Activated CD4-positive, alpha-beta memory T cell treated with anti-CD3 and anti-CD28 coated beads for 36 hours (primary cell): ENCODE data around the gene NDUFC1. TPM values are rescaled to one million over a fixed set of nuclear protein-coding genes. Genes with fewer than 3 reads are reported as not detected.

Experiments
- CTCF ChIA-PET: fragments of 350-600 bp; sonication (Branson Sonifier 250); formaldehyde crosslinking; loops from one replicate; lab custom pipeline; 2021; ENCODE audit warnings: antibody characterized with exemption, inconsistent platforms; lab: Charles Lee
- POLR2A ChIA-PET: fragments of 350-600 bp; sonication (Branson Sonifier 250); formaldehyde crosslinking; loops from one replicate; lab custom pipeline; 2021; ENCODE audit warnings: antibody characterized with exemption; lab: Charles Lee
- DNase-seq: peaks from one replicate; pipeline ENCODE4 v3.0.0-alpha.2; 2020
- H3K27ac Mint-ChIP-seq: one replicate; pipeline ENCODE4 v1.8.0; 2021; ENCODE audit warnings: mixed read lengths
- H3K27me3 Mint-ChIP-seq: one replicate; pipeline ENCODE4 v1.8.0; 2021; ENCODE audit warnings: mixed read lengths
- H3K36me3 Mint-ChIP-seq: one replicate; pipeline ENCODE4 v1.8.0; 2021; ENCODE audit warnings: mixed read lengths
- H3K4me1 Mint-ChIP-seq: one replicate; pipeline ENCODE4 v1.8.0; 2021; ENCODE audit warnings: low read depth, mixed read lengths
- H3K4me3 Mint-ChIP-seq: one replicate; pipeline ENCODE4 v1.8.0; 2021; ENCODE audit warnings: mild to moderate bottlenecking, mixed read lengths
- H3K9me3 Mint-ChIP-seq: one replicate; pipeline ENCODE4 v1.8.0; 2021; ENCODE audit warnings: mixed read lengths
- intact Hi-C: fragments of 100-400 bp; cut with micrococcal nuclease; formaldehyde crosslinking; loops from one replicate; pipeline ENCODE4 v1.15.1; 2023
- total RNA-seq, 2 experiments: library from RNA; stranded (reverse); gene quantifications; one replicate each; pipeline ENCODE4 v1.2.3, GENCODE V29; 2021

The NDUFC1 gene
- total RNA-seq, 2 experiments from 2014 or later = 51.2 to 52.4 TPM

GRCh38 chr4:139295942-139296299, 6.4 kb downstream of the NDUFC1 start:
- Mint-ChIP-seq H3K36me3 (peaks cover 21% of the 10 kb centered on the region), H3K27ac (peak overlapping the region; percentile 94), H3K4me1 (peaks cover 32% of the 10 kb centered on the region), H3K27me3 (no peaks in the 10 kb centered on the region), H3K4me3 (peak overlapping the region; percentile 93), H3K9me3 (no peaks in the 10 kb centered on the region)
- ChIA-PET POLR2A (interaction anchor here (1.4 to 3.4 kb wide), 4 partner anchors 9 to 265 kb away, joined by 3 to 15 read pairs (median 8); partner anchors contain the start of gene ELF2), CTCF (interaction anchor here (0.7 to 3.5 kb wide), 43 partner anchors 8 to 277 kb away, joined by 3 to 40 read pairs (median 4); partner anchors contain the start of gene MGARP)
- intact Hi-C loops = loop anchor here (1.0 to 2.0 kb wide), 7 partner anchors 17 to 266 kb away; no protein-coding TSS in a partner anchor
- no peak for DNase-seq

GRCh38 chr4:139295206-139295941, 6.9 kb downstream of the NDUFC1 start:
- Mint-ChIP-seq H3K9me3 (no peaks in the 10 kb centered on the region), H3K27ac (peak overlapping the region; percentile 94), H3K4me1 (peaks cover 29% of the 10 kb centered on the region), H3K4me3 (peak overlapping the region; percentile 93), H3K27me3 (no peaks in the 10 kb centered on the region), H3K36me3 (peaks cover 21% of the 10 kb centered on the region)
- DNase-seq = peak; percentile 97
- CTCF ChIA-PET = interaction anchor here (0.6 to 3.5 kb wide), 46 partner anchors 9 to 276 kb away, joined by 3 to 40 read pairs (median 4); partner anchors contain the start of gene MGARP
- intact Hi-C loops = loop anchor here (1.0 to 2.0 kb wide), 7 partner anchors 17 to 265 kb away; no protein-coding TSS in a partner anchor
- POLR2A ChIA-PET = interaction anchor here (1.4 to 3.4 kb wide), 4 partner anchors 10 to 265 kb away, joined by 3 to 15 read pairs (median 8); partner anchors contain the start of gene ELF2

DNA sequence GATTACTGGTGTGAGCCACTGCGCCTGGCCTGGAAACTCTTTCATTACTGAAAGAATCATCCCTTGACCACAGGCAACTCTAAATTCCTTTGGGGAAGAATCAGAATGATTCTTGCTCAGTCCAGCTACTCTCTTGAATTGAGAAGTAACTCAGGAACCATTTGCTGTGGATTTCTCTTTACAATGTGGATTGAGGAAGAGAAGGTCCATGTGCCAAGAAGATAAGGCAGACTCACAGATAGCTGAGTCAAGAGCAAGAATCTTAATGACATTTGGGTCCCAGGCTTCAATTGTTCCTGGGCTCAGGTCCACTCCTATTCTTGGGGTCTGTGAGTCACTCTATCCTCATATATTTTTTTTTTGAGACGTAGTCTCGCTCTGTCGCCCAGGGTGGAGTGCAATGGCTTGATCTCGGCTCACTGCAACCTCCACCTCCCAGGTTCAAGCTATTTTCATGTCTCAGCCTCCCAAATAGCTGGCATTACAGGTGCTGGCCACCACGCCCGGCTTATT, 16.0 kb downstream of the NDUFC1 start:
- Mint-ChIP-seq H3K27ac (no peak overlapping the region), H3K27me3 (peaks cover under 1% of the 10 kb centered on the region), H3K9me3 (peaks cover 14% of the 10 kb centered on the region), H3K4me1 (peaks cover 2% of the 10 kb centered on the region), H3K36me3 (peaks cover 21% of the 10 kb centered on the region), H3K4me3 (no peak overlapping the region)
- intact Hi-C loops = no loop called here
- no peak for DNase-seq
- CTCF ChIA-PET = interaction anchor here (1.3 kb wide), 1 partner anchor 9 kb away, joined by 6 read pairs; no protein-coding TSS in a partner anchor
- POLR2A ChIA-PET = no interaction called here

DNA sequence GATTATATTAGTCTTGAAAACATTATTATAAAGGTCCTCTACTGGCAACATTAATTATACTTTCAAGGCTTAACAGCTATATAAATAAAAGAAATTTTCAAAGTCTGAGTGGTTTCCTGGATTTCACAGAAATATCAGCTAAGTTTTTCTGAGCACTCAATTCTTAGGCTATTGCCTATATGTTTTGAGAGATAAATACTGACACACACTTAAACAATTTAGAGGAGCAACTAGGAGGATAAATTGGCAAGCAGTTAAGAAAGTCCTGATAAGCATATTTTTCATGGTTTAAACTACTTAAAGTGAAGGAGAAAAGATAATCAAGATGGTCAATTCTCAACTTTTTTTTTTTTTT, 19.6 kb downstream of the NDUFC1 start:
- Mint-ChIP-seq H3K36me3 (peaks cover 10% of the 10 kb centered on the region), H3K4me3 (no peak overlapping the region), H3K27me3 (peaks cover 28% of the 10 kb centered on the region), H3K4me1 (peaks cover 13% of the 10 kb centered on the region), H3K27ac (no peak overlapping the region), H3K9me3 (peaks cover 14% of the 10 kb centered on the region)
- intact Hi-C loops = no loop called here
- DNase-seq = no peak
- CTCF ChIA-PET = interaction anchor here (1.9 kb wide), 1 partner anchor 13 kb away, joined by 10 read pairs; no protein-coding TSS in a partner anchor
- POLR2A ChIA-PET = no interaction called here

GRCh38 chr4:139282065-139282720, 20.1 kb downstream of the NDUFC1 start:
- Mint-ChIP-seq H3K27me3 (peaks cover 30% of the 10 kb centered on the region), H3K4me3 (no peak overlapping the region), H3K4me1 (peaks cover 13% of the 10 kb centered on the region), H3K27ac (no peak overlapping the region), H3K36me3 (peaks cover 10% of the 10 kb centered on the region), H3K9me3 (peaks cover 14% of the 10 kb centered on the region)
- ChIA-PET POLR2A (no interaction called here), CTCF (interaction anchor here (0.9 to 1.9 kb wide), 2 partner anchors 14 to 252 kb away, joined by 3 to 10 read pairs; no protein-coding TSS in a partner anchor)
- intact Hi-C loops = no loop called here
- DNase-seq = no peak

GRCh38 chr4:139279760-139280620, 22.3 kb downstream of the NDUFC1 start, which contains the start of gene MGARP:
Gene MGARP, minus strand, starts transcription at chr4:139280225. Its CDS starts 67 bp downstream, at chr4:139280158.
- CTCF ChIA-PET = interaction anchor here (1.0 to 1.8 kb wide), 3 partner anchors 12 to 250 kb away, joined by 3 to 6 read pairs (median 3); no protein-coding TSS in a partner anchor
- Mint-ChIP-seq H3K27ac (no peak within 1 kb of the TSS), H3K4me3 (peak within 1 kb of the TSS; percentile 60), H3K4me1 (peaks cover 13% of the 10 kb centered on the region), H3K9me3 (peaks cover 9% of the 10 kb centered on the region), H3K27me3 (peaks cover 40% of the 10 kb centered on the region), H3K36me3 (peaks cover 7% of the 10 kb centered on the region)
- intact Hi-C loops = loop anchor here (1.0 to 2.0 kb wide), 2 partner anchors 13 to 15 kb away; no protein-coding TSS in a partner anchor
- DNase-seq = peak; percentile 30
- POLR2A ChIA-PET = interaction anchor here (1.2 kb wide), 1 partner anchor 21 kb away, joined by 3 read pairs; the partner anchor contains the start of gene NAA15

GRCh38 chr4:139278912-139279759, 23.1 kb downstream of the NDUFC1 start:
- CTCF ChIA-PET = interaction anchor here (1.8 kb wide), 1 partner anchor 16 kb away, joined by 6 read pairs; no protein-coding TSS in a partner anchor
- peaks cover under 1% of the 10 kb centered on the region for H3K9me3 Mint-ChIP-seq
- H3K27ac Mint-ChIP-seq = no peak overlapping the region
- peaks cover 13% of the 10 kb centered on the region for H3K4me1 Mint-ChIP-seq
- H3K27me3 Mint-ChIP-seq = peaks cover 41% of the 10 kb centered on the region
- POLR2A ChIA-PET = interaction anchor here (1.2 kb wide), 1 partner anchor 22 kb away, joined by 3 read pairs; the partner anchor contains the start of gene NAA15
- peaks cover under 1% of the 10 kb centered on the region for H3K36me3 Mint-ChIP-seq
- H3K4me3 Mint-ChIP-seq = peak overlapping the region; percentile 60
- no peak for DNase-seq
- intact Hi-C loops = loop anchor here (1.0 to 2.0 kb wide), 2 partner anchors 12 to 16 kb away; no protein-coding TSS in a partner anchor

- no peak overlapping the region for H3K4me3 Mint-ChIP-seq
- no peak overlapping the region for H3K27ac Mint-ChIP-seq
- no peaks in the 10 kb centered on the region for H3K9me3 Mint-ChIP-seq
- ChIA-PET CTCF (no interaction called here), POLR2A (no interaction called here)
- H3K36me3 Mint-ChIP-seq = no peaks in the 10 kb centered on the region
- H3K27me3 Mint-ChIP-seq = peaks cover 41% of the 10 kb centered on the region
- H3K4me1 Mint-ChIP-seq = peaks cover 13% of the 10 kb centered on the region
- intact Hi-C loops = loop anchor here (2.0 kb wide), 1 partner anchor 16 kb away; no protein-coding TSS in a partner anchor
- no peak for DNase-seq
Observed at GRCh38 chr4:139278485-139278884, 23.8 kb downstream of the NDUFC1 start.

DNA sequence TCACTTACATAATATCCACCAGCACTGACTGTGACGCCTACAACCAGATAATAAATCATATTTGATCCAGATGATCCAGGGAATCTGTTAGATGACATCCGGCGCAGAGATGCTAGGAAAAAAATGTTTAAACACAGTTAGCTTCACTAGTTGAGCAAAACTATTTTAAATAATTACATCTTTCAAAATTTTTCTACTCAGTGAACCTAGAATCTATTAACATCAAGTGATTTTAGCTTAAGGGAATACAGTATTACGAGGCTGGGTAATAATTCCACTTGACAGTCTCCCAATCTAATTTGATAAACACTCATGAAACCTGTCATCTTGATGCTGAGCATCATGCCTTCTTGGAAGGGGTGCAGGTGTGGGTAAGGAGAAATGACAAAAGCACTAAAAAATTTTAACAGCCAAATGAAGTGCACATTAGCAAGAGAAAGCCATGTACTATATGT, 27.0 kb downstream of the NDUFC1 start:
- no peak overlapping the region for H3K27ac Mint-ChIP-seq
- CTCF ChIA-PET = interaction anchor here (1.0 to 1.4 kb wide), 2 partner anchors 21 kb away, joined by 3 to 4 read pairs; no protein-coding TSS in a partner anchor
- H3K4me3 Mint-ChIP-seq = no peak overlapping the region
- DNase-seq = no peak
- H3K9me3 Mint-ChIP-seq = no peaks in the 10 kb centered on the region
- H3K36me3 Mint-ChIP-seq = no peaks in the 10 kb centered on the region
- intact Hi-C loops = no loop called here
- POLR2A ChIA-PET = interaction anchor here (0.7 kb wide), 1 partner anchor 10 kb away, joined by 3 read pairs; no protein-coding TSS in a partner anchor
- H3K27me3 Mint-ChIP-seq = peaks cover 33% of the 10 kb centered on the region
- peaks cover 13% of the 10 kb centered on the region for H3K4me1 Mint-ChIP-seq

DNA sequence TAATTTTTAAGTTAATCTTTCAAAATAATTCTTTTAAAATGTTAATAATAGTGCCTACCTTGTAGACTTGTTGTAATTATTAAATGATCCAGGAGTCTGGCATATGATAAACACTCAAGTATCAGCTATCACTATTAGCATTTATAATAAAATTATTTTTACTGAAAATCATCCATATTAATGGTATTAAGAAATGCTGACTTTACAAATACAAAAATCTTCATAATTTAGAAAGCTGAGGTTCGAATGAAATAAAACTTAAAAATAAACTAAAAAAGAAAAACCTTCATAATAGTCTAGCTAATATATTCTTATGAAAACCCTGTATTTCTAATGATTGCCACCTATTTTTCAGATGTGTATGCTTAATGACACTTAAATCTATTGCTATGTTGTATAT, 27.5 kb downstream of the NDUFC1 start:
- ChIA-PET POLR2A (interaction anchor here (0.7 kb wide), 1 partner anchor 10 kb away, joined by 3 read pairs; no protein-coding TSS in a partner anchor), CTCF (interaction anchor here (1.0 kb wide), 1 partner anchor 21 kb away, joined by 3 read pairs; no protein-coding TSS in a partner anchor)
- no peaks in the 10 kb centered on the region for H3K9me3 Mint-ChIP-seq
- peaks cover 28% of the 10 kb centered on the region for H3K27me3 Mint-ChIP-seq
- no peaks in the 10 kb centered on the region for H3K36me3 Mint-ChIP-seq
- H3K27ac Mint-ChIP-seq = no peak overlapping the region
- H3K4me1 Mint-ChIP-seq = peaks cover 11% of the 10 kb centered on the region
- intact Hi-C loops = no loop called here
- DNase-seq = no peak
- H3K4me3 Mint-ChIP-seq = no peak overlapping the region
